DND-41 (cell line): ENCODE results near the gene WHRN.

Source experiments
- EZH2 ChIP-seq: IDR thresholded peaks from 3 replicates; pipeline ENCODE4 v1.6.1; 2012; ENCODE audit warnings: borderline replicate concordance, low read depth, mild to moderate bottlenecking, moderate library complexity, low read length, inconsistent platforms; ENCODE audit not compliant: severe bottlenecking
- TF ChIP-seq, protein P1 (sequence below): IDR thresholded peaks from 2 replicates; pipeline ENCODE4 v1.5.1; 2012; ENCODE audit warnings: borderline replicate concordance, low read length, moderate library complexity, mild to moderate bottlenecking; ENCODE audit not compliant: poor library complexity, severe bottlenecking; ENCODE audit errors: extremely low read depth

GRCh38 chr9:114370251-114370967, 134.9 kb downstream of the WHRN start:
- TF ChIP-seq, protein P1, sequence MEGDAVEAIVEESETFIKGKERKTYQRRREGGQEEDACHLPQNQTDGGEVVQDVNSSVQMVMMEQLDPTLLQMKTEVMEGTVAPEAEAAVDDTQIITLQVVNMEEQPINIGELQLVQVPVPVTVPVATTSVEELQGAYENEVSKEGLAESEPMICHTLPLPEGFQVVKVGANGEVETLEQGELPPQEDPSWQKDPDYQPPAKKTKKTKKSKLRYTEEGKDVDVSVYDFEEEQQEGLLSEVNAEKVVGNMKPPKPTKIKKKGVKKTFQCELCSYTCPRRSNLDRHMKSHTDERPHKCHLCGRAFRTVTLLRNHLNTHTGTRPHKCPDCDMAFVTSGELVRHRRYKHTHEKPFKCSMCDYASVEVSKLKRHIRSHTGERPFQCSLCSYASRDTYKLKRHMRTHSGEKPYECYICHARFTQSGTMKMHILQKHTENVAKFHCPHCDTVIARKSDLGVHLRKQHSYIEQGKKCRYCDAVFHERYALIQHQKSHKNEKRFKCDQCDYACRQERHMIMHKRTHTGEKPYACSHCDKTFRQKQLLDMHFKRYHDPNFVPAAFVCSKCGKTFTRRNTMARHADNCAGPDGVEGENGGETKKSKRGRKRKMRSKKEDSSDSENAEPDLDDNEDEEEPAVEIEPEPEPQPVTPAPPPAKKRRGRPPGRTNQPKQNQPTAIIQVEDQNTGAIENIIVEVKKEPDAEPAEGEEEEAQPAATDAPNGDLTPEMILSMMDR: no peak
- TF ChIP-seq EZH2: no peak
